IPS DF 6.9 (cell line): ENCODE measurements around the gene MTIF3.

Source experiments
- DNase-seq: peaks from one replicate; pipeline ENCODE4 v3.0.0-alpha.2; 2013; ENCODE audit warnings: low read depth, low spot score
- H3K27ac ChIP-seq: one replicate; pipeline ENCODE4 v1.5.1; 2013; ENCODE audit warnings: low read length, control low read depth
- H3K27me3 ChIP-seq: 2 replicates; pipeline ENCODE4 v1.6.1; 2013; ENCODE audit warnings: mild to moderate bottlenecking, low read length; ENCODE audit not compliant: control insufficient read depth, insufficient read depth
- H3K36me3 ChIP-seq: 2 replicates; pipeline ENCODE4 v1.6.1; 2013; ENCODE audit warnings: low read length; ENCODE audit not compliant: control insufficient read depth, insufficient read depth
- H3K4me1 ChIP-seq: 2 replicates; pipeline ENCODE4 v1.6.1; 2013; ENCODE audit warnings: low read length; ENCODE audit not compliant: control insufficient read depth, insufficient read depth
- H3K4me3 ChIP-seq: 2 replicates; pipeline ENCODE4 v1.5.1; 2013; ENCODE audit warnings: mild to moderate bottlenecking, low read length
- H3K9me3 ChIP-seq: 2 replicates; pipeline ENCODE4 v1.6.1; 2013; ENCODE audit warnings: low read length, inconsistent platforms; ENCODE audit not compliant: control insufficient read depth, insufficient read depth
- WGBS: extraction: QIAGEN DNeasy Blood & Tissue Kit; methylation state at CpG from one replicate; pipeline ENCODE4 v1.1.7; 2013; ENCODE audit warnings: mixed read lengths, missing lambda C conversion rate; ENCODE audit not compliant: insufficient read length, insufficient coverage; 5-methylcytosine and 5-hydroxymethylcytosine counted together

MTIF3 gene

GRCh38 chr13:27432180-27432579 is 18.2 kb downstream of the MTIF3 start:
- no peak overlapping the region for H3K4me3 ChIP-seq
- H3K27ac ChIP-seq, result no peak overlapping the region
- no peaks in the 10 kb centered on the region for H3K4me1 ChIP-seq
- H3K27me3 ChIP-seq, result no peaks in the 10 kb centered on the region
- no peaks in the 10 kb centered on the region for H3K9me3 ChIP-seq
- WGBS, result no CpG with 5 or more reads among the region's 3 CpGs
- H3K36me3 ChIP-seq, result peaks cover 22% of the 10 kb centered on the region; the same call in 1 of the 2 replicates
- no peak for DNase-seq

GRCh38 chr13:27428160-27428559 is 22.2 kb downstream of the MTIF3 start:
- Histone ChIP-seq H3K36me3 (peaks cover 14% of the 10 kb centered on the region; the same call in 1 of the 2 replicates), H3K9me3 (no peaks in the 10 kb centered on the region), H3K27me3 (no peaks in the 10 kb centered on the region), H3K4me1 (peaks cover 6% of the 10 kb centered on the region; the same call in 1 of the 2 replicates), H3K4me3 (no peak overlapping the region), H3K27ac (no peak overlapping the region)
- no CpG with 5 or more reads among the region's 5 CpGs for WGBS
- DNase-seq, result no peak

- peaks cover 6% of the 10 kb centered on the region; the same call in 1 of the 2 replicates for H3K4me1 ChIP-seq
- H3K9me3 ChIP-seq, result no peaks in the 10 kb centered on the region
- H3K4me3 ChIP-seq, result no peak overlapping the region
- H3K27me3 ChIP-seq, result no peaks in the 10 kb centered on the region
- peaks cover 11% of the 10 kb centered on the region; the same call in 1 of the 2 replicates for H3K36me3 ChIP-seq
- no CpG with 5 or more reads among the region's 2 CpGs for WGBS
- DNase-seq, result no peak
- no peak overlapping the region for H3K27ac ChIP-seq
These were observed 22.7 kb downstream of the MTIF3 start for GRCh38 chr13:27427641-27428040.

GRCh38 chr13:27425918-27426630 is 24.3 kb downstream of the MTIF3 start:
- no peak for DNase-seq
- H3K4me3 ChIP-seq, result no peak overlapping the region; the same call in 1 of the 2 replicates
- no peaks in the 10 kb centered on the region for H3K27me3 ChIP-seq
- no peaks in the 10 kb centered on the region for H3K9me3 ChIP-seq
- H3K36me3 ChIP-seq, result peaks cover 6% of the 10 kb centered on the region; the same call in 1 of the 2 replicates
- WGBS, result no CpG with 5 or more reads among the region's 17 CpGs
- H3K27ac ChIP-seq, result no peak overlapping the region
- H3K4me1 ChIP-seq, result peaks cover 6% of the 10 kb centered on the region; the same call in 1 of the 2 replicates

- Histone ChIP-seq H3K9me3 (no peaks in the 10 kb centered on the region), H3K27ac (no peak overlapping the region), H3K4me3 (peak overlapping the region; percentile 72; the same call in 1 of the 2 replicates), H3K36me3 (0 out of 2 replicates have a peak, but pooled peaks cover 3% of the 10 kb centered on the region), H3K4me1 (peaks cover 6% of the 10 kb centered on the region; the same call in 1 of the 2 replicates), H3K27me3 (no peaks in the 10 kb centered on the region)
- WGBS, result no CpG with 5 or more reads among the region's 13 CpGs
- no peak for DNase-seq
These were observed 25.0 kb downstream of the MTIF3 start for GRCh38 chr13:27425158-27425917.

- no CpG with 5 or more reads among the region's 85 CpGs for WGBS
- peaks cover 6% of the 10 kb centered on the region; the same call in 1 of the 2 replicates for H3K4me1 ChIP-seq
- DNase-seq, result peak; percentile 31
These were observed 25.9 kb downstream of the MTIF3 start, which contains the start of gene GTF3A for GRCh38 chr13:27424246-27425157. Gene GTF3A (plus strand): TSS chr13:27424619.

GRCh38 chr13:27423333-27423732 is 27.0 kb downstream of the MTIF3 start:
- H3K36me3 ChIP-seq, result no peaks in the 10 kb centered on the region
- DNase-seq, result no peak
- no peak overlapping the region for H3K4me3 ChIP-seq
- no CpG with 5 or more reads among the region's 7 CpGs for WGBS
- H3K9me3 ChIP-seq, result no peaks in the 10 kb centered on the region
- H3K4me1 ChIP-seq, result peaks cover 6% of the 10 kb centered on the region; the same call in 1 of the 2 replicates
- no peaks in the 10 kb centered on the region for H3K27me3 ChIP-seq
- no peak overlapping the region for H3K27ac ChIP-seq

More at GRCh38 chr13:27424246-27425157, 25.9 kb downstream of the MTIF3 start, which contains the start of gene GTF3A:
- H3K36me3 ChIP-seq, result 0 out of 2 replicates have a peak, but pooled peaks cover 3% of the 10 kb centered on the region
- no peaks in the 10 kb centered on the region for H3K9me3 ChIP-seq
- no peaks in the 10 kb centered on the region for H3K27me3 ChIP-seq
- H3K4me3 ChIP-seq, result peak within 1 kb of the TSS; percentile 72
- no peak within 1 kb of the TSS for H3K27ac ChIP-seq

- Histone ChIP-seq H3K27me3 (no peaks in the 10 kb centered on the region), H3K4me1 (peaks cover 6% of the 10 kb centered on the region; the same call in 1 of the 2 replicates), H3K4me3 (no peak overlapping the region), H3K27ac (no peak overlapping the region), H3K36me3 (no peaks in the 10 kb centered on the region), H3K9me3 (no peaks in the 10 kb centered on the region)
- no CpG with 5 or more reads among the region's 8 CpGs for WGBS
- no peak for DNase-seq
These were observed 29.1 kb downstream of the MTIF3 start for GRCh38 chr13:27421101-27421871.

- H3K36me3 ChIP-seq, result no peaks in the 10 kb centered on the region
- no peaks in the 10 kb centered on the region for H3K9me3 ChIP-seq
- no peak overlapping the region for H3K4me3 ChIP-seq
- WGBS, result no CpG with 5 or more reads among the region's 1 CpG
- H3K4me1 ChIP-seq, result no peaks in the 10 kb centered on the region
- H3K27me3 ChIP-seq, result no peaks in the 10 kb centered on the region
- no peak for DNase-seq
- no peak overlapping the region for H3K27ac ChIP-seq
These were observed 31.0 kb downstream of the MTIF3 start for GRCh38 chr13:27419328-27419727.
